Measurements from ENCODE around the gene POLR2M.

POLR2M gene

DNA sequence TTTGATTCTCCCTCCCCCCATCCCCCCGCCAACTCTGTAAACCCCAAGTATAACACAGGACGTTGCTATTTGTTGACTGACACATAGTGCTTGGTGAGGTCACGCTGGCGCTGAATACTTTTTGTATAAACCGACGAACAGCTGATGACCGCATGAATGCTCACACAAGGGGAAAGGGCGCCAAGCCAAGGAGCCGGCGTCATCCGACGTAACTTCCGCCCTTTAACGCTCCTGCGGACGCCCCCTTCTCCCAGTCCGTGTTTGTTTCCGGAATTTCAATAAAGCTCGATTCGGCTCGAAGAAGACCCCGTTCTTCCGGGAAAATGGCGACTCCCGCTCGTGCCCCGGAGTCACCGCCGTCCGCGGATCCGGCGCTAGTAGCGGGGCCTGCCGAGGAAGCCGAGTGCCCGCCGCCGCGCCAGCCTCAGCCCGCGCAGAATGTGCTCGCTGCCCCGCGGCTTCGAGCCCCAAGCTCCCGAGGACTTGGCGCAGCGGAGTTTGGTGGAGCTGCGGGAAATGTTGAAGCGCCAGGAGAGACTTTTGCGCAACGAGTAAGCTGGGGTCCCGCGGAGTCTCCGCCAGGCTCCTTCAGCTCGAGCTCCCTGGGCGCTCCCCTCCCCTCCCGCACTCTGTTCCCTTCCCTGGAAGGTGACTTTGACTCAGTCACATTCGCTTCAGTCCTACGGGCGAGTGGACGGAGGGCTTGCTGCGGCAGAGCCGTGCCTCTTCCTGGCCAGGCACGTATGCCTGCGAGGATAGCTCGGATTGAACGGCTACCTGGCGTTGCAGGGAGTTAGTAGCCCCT, at the start of gene POLR2M:
POLR2M (plus strand) TSS at position 310 of the 805 bp plus-strand sequence; CDS start at position 439, 129 bp downstream.
- ChIA-PET CTCF (interaction anchor here (2.0 kb wide), 1 partner anchor 21 kb away, joined by 4 read pairs; no protein-coding TSS in a partner anchor), POLR2A (interaction anchor here (1.1 to 2.4 kb wide), 6 partner anchors 10 to 93 kb away, joined by 3 to 8 read pairs (median 4); no protein-coding TSS in a partner anchor)
- peak; percentile 79 for DNase-seq (ENCODE audit: extremely low spot score)
- TF ChIP-seq HDGF (IDR thresholded peaks at IDR 0.05; ENCODE audit: borderline replicate concordance) = no peak
- TF ChIP-seq SP1 (IDR thresholded peaks at IDR 0.05) = no peak
- no peak for TF ChIP-seq SUZ12 (IDR thresholded peaks at IDR 0.05)
- peak; percentile 71 for TF ChIP-seq PKNOX1 (IDR thresholded peaks at IDR 0.05)
- TF ChIP-seq ELF4 (IDR thresholded peaks at IDR 0.05) = peak; percentile 83
- TF ChIP-seq NFRKB (IDR thresholded peaks at IDR 0.05) = peak; percentile 90
- TF ChIP-seq L3MBTL2 (conservative IDR thresholded peaks at IDR 0.05) = peak; percentile 98
- TF ChIP-seq FOXA1 (IDR thresholded peaks at IDR 0.05) = no peak
- no peak for TF ChIP-seq BHLHE40 (IDR thresholded peaks at IDR 0.05; ENCODE audit: borderline replicate concordance)
- peak; percentile 21; the same call in 1 of the 2 replicates for TF ChIP-seq ZNF384 (IDR thresholded peaks at IDR 0.05)
- no peak for TF ChIP-seq FOXK2 (IDR thresholded peaks at IDR 0.05)

- ChIA-PET CTCF (interaction anchor here (0.6 kb wide), 1 partner anchor 11 kb away, joined by 3 read pairs; no protein-coding TSS in a partner anchor), POLR2A (no interaction called here)
- DNase-seq (ENCODE audit: extremely low spot score) = no peak
- TF ChIP-seq FOXA1 (IDR thresholded peaks at IDR 0.05) = no peak
- no peak for TF ChIP-seq HDGF (IDR thresholded peaks at IDR 0.05; ENCODE audit: borderline replicate concordance)
- no peak for TF ChIP-seq FOXM1 (IDR thresholded peaks at IDR 0.05; ENCODE audit: borderline replicate concordance)
- TF ChIP-seq FOXK2 (IDR thresholded peaks at IDR 0.05) = no peak
- no peak for TF ChIP-seq LEF1 (IDR thresholded peaks at IDR 0.05; ENCODE audit: borderline replicate concordance)
- no peak for TF ChIP-seq BHLHE40 (IDR thresholded peaks at IDR 0.05; ENCODE audit: borderline replicate concordance)
Measured at GRCh38 chr15:57657619-57658018, 48.9 kb upstream of the POLR2M start.

DNA sequence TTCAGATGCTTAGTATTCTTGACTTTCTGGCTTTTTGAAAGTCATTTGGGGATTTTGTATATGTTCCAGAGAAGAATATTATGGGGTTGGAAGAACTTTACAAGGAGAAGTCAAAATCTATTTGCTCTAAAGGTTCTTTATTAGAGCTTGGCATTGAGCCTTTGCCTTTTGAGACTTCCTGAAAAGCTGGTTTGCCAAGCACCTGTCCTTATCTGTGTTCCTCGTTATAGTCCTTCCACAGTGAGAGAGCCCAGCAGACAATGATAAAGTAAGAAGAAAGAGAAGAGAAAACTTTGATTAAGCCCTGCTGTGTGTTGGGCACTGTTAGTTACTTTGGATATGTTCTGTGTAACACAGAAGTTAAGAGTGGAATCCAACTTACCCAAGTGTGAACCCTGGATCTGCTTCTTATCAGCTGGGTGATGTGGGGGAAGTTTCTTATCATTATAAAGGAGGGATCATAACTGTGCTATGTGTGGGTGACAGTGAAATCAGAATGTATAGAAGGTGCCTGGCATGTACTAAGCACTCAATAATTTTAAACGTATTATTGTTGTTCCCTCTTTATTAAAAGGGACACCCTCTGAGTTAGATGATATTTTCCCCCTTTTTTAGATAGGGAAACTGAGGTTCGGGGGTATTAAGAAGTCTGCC, 44.3 kb upstream of the POLR2M start:
- CTCF ChIA-PET = no interaction called here
- no peak for DNase-seq (ENCODE audit: extremely low spot score)
- no peak for TF ChIP-seq SUZ12 (IDR thresholded peaks at IDR 0.05)
- no peak for TF ChIP-seq HDGF (IDR thresholded peaks at IDR 0.05; ENCODE audit: borderline replicate concordance)
- no peak for TF ChIP-seq TARDBP (IDR thresholded peaks at IDR 0.05)
- POLR2A ChIA-PET = interaction anchor here (0.6 kb wide), 1 partner anchor 89 kb away, joined by 3 read pairs; no protein-coding TSS in a partner anchor

GRCh38 chr15:57662802-57663201, 43.7 kb upstream of the POLR2M start:
- CTCF ChIA-PET = no interaction called here
- POLR2A ChIA-PET = no interaction called here
- TF ChIP-seq CTBP1 (IDR thresholded peaks at IDR 0.05; ENCODE audit: borderline replicate concordance) (no peak), ELF4 (IDR thresholded peaks at IDR 0.05) (no peak)
- DNase-seq (ENCODE audit: extremely low spot score) = no peak

DNA sequence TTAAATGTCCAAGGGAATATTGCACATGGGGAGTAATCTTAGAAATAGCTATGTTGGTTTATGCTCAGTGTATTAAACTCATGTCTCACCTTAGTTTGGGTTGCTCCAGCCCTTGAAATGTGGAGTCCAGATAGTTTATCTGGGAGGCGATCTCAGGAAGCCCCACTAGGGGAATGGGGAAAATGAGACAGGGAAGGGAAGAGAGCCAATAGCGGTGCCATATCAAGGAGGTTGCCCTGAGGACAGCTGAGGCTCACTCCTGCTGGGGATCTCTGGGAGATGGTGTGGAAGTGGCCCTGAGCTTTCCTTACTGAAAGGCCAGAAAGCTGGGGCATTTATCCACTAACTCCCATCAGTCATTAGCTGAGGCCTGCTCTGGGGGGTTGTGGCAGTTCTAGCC, 43.3 kb upstream of the POLR2M start:
- ChIA-PET CTCF (no interaction called here), POLR2A (no interaction called here)
- DNase-seq (ENCODE audit: extremely low spot score) = no peak
- TF ChIP-seq ELF4 (IDR thresholded peaks at IDR 0.05) (no peak), BHLHE40 (IDR thresholded peaks at IDR 0.05; ENCODE audit: borderline replicate concordance) (no peak), TARDBP (IDR thresholded peaks at IDR 0.05) (no peak), HDGF (IDR thresholded peaks at IDR 0.05; ENCODE audit: borderline replicate concordance) (no peak), FOXA1 (IDR thresholded peaks at IDR 0.05) (no peak), LEF1 (IDR thresholded peaks at IDR 0.05; ENCODE audit: borderline replicate concordance) (no peak), FOXM1 (IDR thresholded peaks at IDR 0.05; ENCODE audit: borderline replicate concordance) (no peak), CTBP1 (IDR thresholded peaks at IDR 0.05; ENCODE audit: borderline replicate concordance) (no peak), ARNT (IDR thresholded peaks at IDR 0.05) (no peak), ZNF384 (IDR thresholded peaks at IDR 0.05) (no peak), L3MBTL2 (conservative IDR thresholded peaks at IDR 0.05) (no peak), NFRKB (IDR thresholded peaks at IDR 0.05) (no peak)

- POLR2A ChIA-PET = no interaction called here
- CTCF ChIA-PET = no interaction called here
- TF ChIP-seq LEF1 (IDR thresholded peaks at IDR 0.05; ENCODE audit: borderline replicate concordance) (no peak), HDGF (IDR thresholded peaks at IDR 0.05; ENCODE audit: borderline replicate concordance) (no peak), NFRKB (IDR thresholded peaks at IDR 0.05) (no peak), SUZ12 (IDR thresholded peaks at IDR 0.05) (no peak)
- DNase-seq (ENCODE audit: extremely low spot score) = no peak
Measured at GRCh38 chr15:57665194-57665593, 41.3 kb upstream of the POLR2M start.

- TF ChIP-seq SUZ12 (IDR thresholded peaks at IDR 0.05) (no peak), FOXK2 (IDR thresholded peaks at IDR 0.05) (no peak), FOXA1 (IDR thresholded peaks at IDR 0.05) (no peak), BHLHE40 (IDR thresholded peaks at IDR 0.05; ENCODE audit: borderline replicate concordance) (no peak), ARNT (IDR thresholded peaks at IDR 0.05) (no peak), NFRKB (IDR thresholded peaks at IDR 0.05) (no peak), L3MBTL2 (conservative IDR thresholded peaks at IDR 0.05) (no peak), LEF1 (IDR thresholded peaks at IDR 0.05; ENCODE audit: borderline replicate concordance) (no peak), ZNF384 (IDR thresholded peaks at IDR 0.05) (no peak), CTBP1 (IDR thresholded peaks at IDR 0.05; ENCODE audit: borderline replicate concordance) (no peak)
- ChIA-PET POLR2A (no interaction called here), CTCF (no interaction called here)
- no peak for DNase-seq (ENCODE audit: extremely low spot score)
Measured at GRCh38 chr15:57665939-57666338, 40.6 kb upstream of the POLR2M start.
